ENCODE measurements around the gene MIPEP. TPM values are rescaled to one million over a fixed set of nuclear protein-coding genes. Genes with fewer than 3 reads are reported as not detected.

Gene MIPEP
- polyA plus RNA-seq, 1 donor from 2014 or later, result 9.1 TPM

- Histone ChIP-seq H3K27me3 (ENCODE audit: insufficient read depth, low read depth, low read length) (no peaks in the 10 kb centered on the region), H4K20me1 (ENCODE audit: insufficient read depth) (no peaks in the 10 kb centered on the region), H3K4me2 (ENCODE audit: low read length) (no peak overlapping the region), H3K27ac (ENCODE audit: low read length) (no peak overlapping the region), H3F3A (ENCODE audit: insufficient read depth, low read length, poor library complexity, severe bottlenecking) (no peaks in the 10 kb centered on the region), H3K36me3 (ENCODE audit: insufficient read depth, low read length) (no peaks in the 10 kb centered on the region), H3K9me2 (ENCODE audit: insufficient read depth, low read length) (no peaks in the 10 kb centered on the region), H3K4me3 (ENCODE audit: low read length) (no peak overlapping the region), H2AFZ (ENCODE audit: low read depth, low read length) (no peak overlapping the region), H3K79me2 (replicated peaks; ENCODE audit: insufficient read depth, low read length) (no peaks in the 10 kb centered on the region), H3K9me3 (ENCODE audit: low read length) (no peaks in the 10 kb centered on the region), H3K9ac (ENCODE audit: low read length) (no peak overlapping the region)
- TF ChIP-seq SMC3 (conservative IDR thresholded peaks at IDR 0.05; ENCODE audit: poor library complexity) (no peak), REST (IDR thresholded peaks at IDR 0.05; ENCODE audit: borderline replicate concordance) (no peak), TAF1 (IDR thresholded peaks at IDR 0.05; ENCODE audit: low read depth) (no peak), RAD21 (conservative IDR thresholded peaks at IDR 0.05) (no peak), EP300 (conservative IDR thresholded peaks at IDR 0.05; ENCODE audit: poor library complexity, severe bottlenecking) (no peak), POLR2AphosphoS5 (IDR thresholded peaks at IDR 0.05) (no peak)
- TF ChIP-seq, protein P1, sequence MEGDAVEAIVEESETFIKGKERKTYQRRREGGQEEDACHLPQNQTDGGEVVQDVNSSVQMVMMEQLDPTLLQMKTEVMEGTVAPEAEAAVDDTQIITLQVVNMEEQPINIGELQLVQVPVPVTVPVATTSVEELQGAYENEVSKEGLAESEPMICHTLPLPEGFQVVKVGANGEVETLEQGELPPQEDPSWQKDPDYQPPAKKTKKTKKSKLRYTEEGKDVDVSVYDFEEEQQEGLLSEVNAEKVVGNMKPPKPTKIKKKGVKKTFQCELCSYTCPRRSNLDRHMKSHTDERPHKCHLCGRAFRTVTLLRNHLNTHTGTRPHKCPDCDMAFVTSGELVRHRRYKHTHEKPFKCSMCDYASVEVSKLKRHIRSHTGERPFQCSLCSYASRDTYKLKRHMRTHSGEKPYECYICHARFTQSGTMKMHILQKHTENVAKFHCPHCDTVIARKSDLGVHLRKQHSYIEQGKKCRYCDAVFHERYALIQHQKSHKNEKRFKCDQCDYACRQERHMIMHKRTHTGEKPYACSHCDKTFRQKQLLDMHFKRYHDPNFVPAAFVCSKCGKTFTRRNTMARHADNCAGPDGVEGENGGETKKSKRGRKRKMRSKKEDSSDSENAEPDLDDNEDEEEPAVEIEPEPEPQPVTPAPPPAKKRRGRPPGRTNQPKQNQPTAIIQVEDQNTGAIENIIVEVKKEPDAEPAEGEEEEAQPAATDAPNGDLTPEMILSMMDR (IDR thresholded peaks at IDR 0.05; ENCODE audit: poor library complexity, severe bottlenecking), result no peak
These were observed 202.3 kb downstream of the MIPEP start for GRCh38 chr13:23686948-23687347.

DNA sequence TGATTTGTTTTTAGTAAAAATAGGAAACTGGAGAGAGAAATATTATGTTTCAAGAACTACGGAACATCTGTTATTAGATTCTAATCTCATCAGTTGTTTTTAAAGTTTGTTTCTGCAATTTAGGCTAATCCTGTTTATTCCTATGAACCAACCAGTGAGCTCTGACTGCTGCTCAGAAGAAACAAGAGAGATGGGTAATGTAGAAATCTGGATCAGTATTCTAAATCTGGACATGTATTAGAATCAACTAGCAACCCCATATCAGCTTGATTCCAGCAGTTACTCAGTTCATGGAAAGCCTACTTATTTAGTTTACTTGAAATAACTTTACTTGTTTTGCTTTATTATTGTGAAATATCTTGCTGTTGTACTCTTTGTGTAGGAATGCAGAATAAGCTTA is 203.8 kb downstream of the MIPEP start:
- Histone ChIP-seq H3K4me3 (ENCODE audit: low read length) (no peak overlapping the region), H3K4me2 (ENCODE audit: low read length) (no peak overlapping the region)
- no peak for TF ChIP-seq MXI1 (conservative IDR thresholded peaks at IDR 0.05; ENCODE audit: poor library complexity, severe bottlenecking)
- TF ChIP-seq RAD21 (conservative IDR thresholded peaks at IDR 0.05), result no peak
- TF ChIP-seq, protein P1 (IDR thresholded peaks at IDR 0.05; ENCODE audit: poor library complexity, severe bottlenecking), result no peak
- no peak for TF ChIP-seq EZH2 (IDR thresholded peaks at IDR 0.05; ENCODE audit: borderline replicate concordance, insufficient read depth, low read length, poor library complexity, severe bottlenecking)
- TF ChIP-seq REST (IDR thresholded peaks at IDR 0.05; ENCODE audit: borderline replicate concordance), result no peak
- TF ChIP-seq POLR2AphosphoS5 (IDR thresholded peaks at IDR 0.05), result no peak

More for the DNA sequence above, 203.8 kb downstream of the MIPEP start:
- H3K9me2 ChIP-seq (ENCODE audit: insufficient read depth, low read length), result no peaks in the 10 kb centered on the region
- H3K36me3 ChIP-seq (ENCODE audit: insufficient read depth, low read length), result no peaks in the 10 kb centered on the region
- no peak overlapping the region for H2AFZ ChIP-seq (ENCODE audit: low read depth, low read length)
- H3F3A ChIP-seq (ENCODE audit: insufficient read depth, low read length, poor library complexity, severe bottlenecking), result no peaks in the 10 kb centered on the region
- no peaks in the 10 kb centered on the region for H3K79me2 ChIP-seq (replicated peaks; ENCODE audit: insufficient read depth, low read length)
- H3K9ac ChIP-seq (ENCODE audit: low read length), result no peak overlapping the region
- no peaks in the 10 kb centered on the region for H3K27me3 ChIP-seq (ENCODE audit: insufficient read depth, low read depth, low read length)
- H3K9me3 ChIP-seq (ENCODE audit: low read length), result no peaks in the 10 kb centered on the region
- H3K27ac ChIP-seq (ENCODE audit: low read length), result no peak overlapping the region
- H4K20me1 ChIP-seq (ENCODE audit: insufficient read depth), result no peaks in the 10 kb centered on the region

Data from neural cell (in vitro differentiated cells).